WTC11 (cell line): ENCODE measurements around the gene ATP5ME.

Experiments used
- ATF3 ChIP-seq: sonication (generic); formaldehyde crosslinking; conservative IDR thresholded peaks from 2 replicates; pipeline ENCODE4 v1.8.1; 2022; ENCODE audit warnings: mild to moderate bottlenecking, missing genetic modification reagents
- CREB1 ChIP-seq: sonication (generic); formaldehyde crosslinking; IDR thresholded peaks from 2 replicates; pipeline ENCODE4 v1.8.0; 2023; ENCODE audit warnings: mild to moderate bottlenecking, missing genetic modification reagents
- CTCF ChIP-seq: fragments of 200-600 bp; IDR thresholded peaks from 2 replicates; pipeline ENCODE4 v1.8.0; 2022; ENCODE audit warnings: antibody characterized with exemption
- ETV6 ChIP-seq: sonication (generic); formaldehyde crosslinking; IDR thresholded peaks from 2 replicates; pipeline ENCODE4 v1.8.1; 2022; ENCODE audit warnings: mild to moderate bottlenecking, missing genetic modification reagents
- MAX ChIP-seq: sonication (generic); formaldehyde crosslinking; IDR thresholded peaks from 2 replicates; pipeline ENCODE4 v1.8.0; 2022; ENCODE audit warnings: mild to moderate bottlenecking, missing genetic modification reagents
- RELA ChIP-seq: sonication (generic); formaldehyde crosslinking; IDR thresholded peaks from 2 replicates; pipeline ENCODE4 v1.8.1; 2022; ENCODE audit warnings: missing genetic modification reagents, mild to moderate bottlenecking, borderline replicate concordance
- SP1 ChIP-seq: sonication (generic); formaldehyde crosslinking; conservative IDR thresholded peaks from 2 replicates; pipeline ENCODE4 v1.8.1; 2022; ENCODE audit warnings: missing genetic modification reagents
- TP53 ChIP-seq: sonication (generic); formaldehyde crosslinking; IDR thresholded peaks from 2 replicates; pipeline ENCODE4 v1.8.1; 2023; ENCODE audit warnings: mild to moderate bottlenecking, missing genetic modification reagents

- TF ChIP-seq CTCF (no peak), SP1 (CRISPR knock-in tag) (no peak), ETV6 (no peak), MAX (no peak), RELA (no peak), TP53 (CRISPR knock-in tag) (no peak), ATF3 (CRISPR knock-in tag) (no peak), CREB1 (CRISPR knock-in tag) (no peak)
These were observed 44.4 kb upstream of the ATP5ME start for GRCh38 chr4:718460-718859.
